DND-41 (cell line): ENCODE results near the gene KCNAB2.

ENCODE experiments used
- ATAC-seq: fragments of 200-7000 bp; cut with Tn5 transposase; 3 replicates; pipeline ENCODE4 v1.9.1; 2021; ENCODE audit warnings: low read depth; ENCODE audit not compliant: insufficient read depth
- DNase-seq: peaks from one replicate; pipeline ENCODE4 v3.0.0-alpha.2; 2020
- H2AFZ ChIP-seq: 2 replicates; pipeline ENCODE4 v1.6.0; 2012; ENCODE audit warnings: low read depth, low read length
- H3K27ac ChIP-seq: 2 replicates; pipeline ENCODE4 v1.5.1; 2012; ENCODE audit warnings: low read length, inconsistent platforms
- H3K27me3 ChIP-seq: fragments of 200-600 bp; sonication (generic); 2 replicates; pipeline ENCODE4 v1.6.0; 2012; ENCODE audit warnings: low read length, mild to moderate bottlenecking, inconsistent platforms; ENCODE audit not compliant: insufficient read depth, poor library complexity
- H3K36me3 ChIP-seq: 2 replicates; pipeline ENCODE4 v1.5.1; 2012; ENCODE audit warnings: low read length, inconsistent platforms; ENCODE audit not compliant: insufficient read depth
- H3K4me1 ChIP-seq: 2 replicates; pipeline ENCODE4 v1.5.1; 2012; ENCODE audit warnings: mild to moderate bottlenecking, low read length; ENCODE audit not compliant: insufficient read depth
- H3K4me2 ChIP-seq: 2 replicates; pipeline ENCODE4 v1.6.0; 2012; ENCODE audit warnings: mild to moderate bottlenecking, moderate library complexity, low read length, inconsistent platforms; ENCODE audit not compliant: insufficient read depth
- H3K4me3 ChIP-seq, 2 experiments: fragments of 200-600 bp in 1 of 2; shearing (Covaris generic) in 1 of 2; 2 replicates each; pipeline ENCODE4 v1.5.1; 2012 to 2016; ENCODE audit warnings: inconsistent platforms in 2 of 2, low read length in 2 of 2, mild to moderate bottlenecking in 2 of 2, low read depth in 1 of 2, moderate library complexity in 1 of 2
- H3K79me2 ChIP-seq: 2 replicates; pipeline ENCODE4 v1.6.0; 2012; ENCODE audit warnings: low read length, inconsistent platforms; ENCODE audit not compliant: insufficient read depth
- H3K9ac ChIP-seq: 2 replicates; pipeline ENCODE4 v1.6.0; 2012; ENCODE audit warnings: low read depth, mild to moderate bottlenecking, inconsistent platforms, low read length, moderate library complexity
- H3K9me3 ChIP-seq: 2 replicates; pipeline ENCODE4 v1.5.1; 2012; ENCODE audit warnings: low read length, moderate library complexity, mild to moderate bottlenecking, inconsistent platforms; ENCODE audit not compliant: insufficient read depth, severe bottlenecking
- H4K20me1 ChIP-seq: 2 replicates; pipeline ENCODE4 v1.6.0; 2012; ENCODE audit warnings: low read length; ENCODE audit not compliant: insufficient read depth
- CTCF ChIP-seq: IDR thresholded peaks from 2 replicates; pipeline ENCODE4 v1.5.1; 2012; ENCODE audit warnings: borderline replicate concordance, low read length, moderate library complexity, mild to moderate bottlenecking; ENCODE audit not compliant: poor library complexity, severe bottlenecking; ENCODE audit errors: extremely low read depth
- EZH2 ChIP-seq: IDR thresholded peaks from 3 replicates; pipeline ENCODE4 v1.6.1; 2012; ENCODE audit warnings: borderline replicate concordance, low read depth, mild to moderate bottlenecking, moderate library complexity, low read length, inconsistent platforms; ENCODE audit not compliant: severe bottlenecking

The KCNAB2 gene

GRCh38 chr1:6128276-6129081 is 82.8 kb downstream of the KCNAB2 start:
- ATAC-seq, result no peak
- TF ChIP-seq EZH2 (no peak), CTCF (no peak)

GRCh38 chr1:6129313-6129712 is 83.6 kb downstream of the KCNAB2 start:
- no peak overlapping the region for H3K4me2 ChIP-seq
- H3K79me2 ChIP-seq, result no peaks in the 10 kb centered on the region
- no peak for DNase-seq
- no peaks in the 10 kb centered on the region for H3K36me3 ChIP-seq
- H4K20me1 ChIP-seq, result no peaks in the 10 kb centered on the region; the same call in 1 of the 2 replicates
- peaks cover 11% of the 10 kb centered on the region for H3K9me3 ChIP-seq
- H3K4me1 ChIP-seq, result no peaks in the 10 kb centered on the region
- no peak overlapping the region for H2AFZ ChIP-seq
- H3K27me3 ChIP-seq, result no peaks in the 10 kb centered on the region
- no peak for ATAC-seq
- H3K27ac ChIP-seq, result no peak overlapping the region
- TF ChIP-seq EZH2 (no peak), CTCF (no peak)
- H3K9ac ChIP-seq, result no peak overlapping the region
- no peak overlapping the region for H3K4me3 ChIP-seq

More at GRCh38 chr1:6128276-6129081, 82.8 kb downstream of the KCNAB2 start:
- no peak overlapping the region for H3K4me3 ChIP-seq
- DNase-seq, result no peak
- H2AFZ ChIP-seq, result no peak overlapping the region
- no peak overlapping the region for H3K9ac ChIP-seq
- H3K4me2 ChIP-seq, result no peak overlapping the region
- H3K36me3 ChIP-seq, result no peaks in the 10 kb centered on the region
- H3K9me3 ChIP-seq, result peaks cover 11% of the 10 kb centered on the region
- H3K4me1 ChIP-seq, result no peaks in the 10 kb centered on the region
- no peaks in the 10 kb centered on the region for H3K79me2 ChIP-seq
- H3K27ac ChIP-seq, result no peak overlapping the region
- H4K20me1 ChIP-seq, result no peaks in the 10 kb centered on the region; the same call in 1 of the 2 replicates
- no peaks in the 10 kb centered on the region for H3K27me3 ChIP-seq

GRCh38 chr1:6130036-6130435 is 84.3 kb downstream of the KCNAB2 start:
- ATAC-seq (no peak), DNase-seq (no peak)
- no peak overlapping the region for H2AFZ ChIP-seq
- TF ChIP-seq CTCF (no peak), EZH2 (no peak)
- no peaks in the 10 kb centered on the region for H3K79me2 ChIP-seq
- H3K9ac ChIP-seq, result no peak overlapping the region
- H3K27ac ChIP-seq, result no peak overlapping the region
- no peaks in the 10 kb centered on the region; the same call in 1 of the 2 replicates for H4K20me1 ChIP-seq
- no peaks in the 10 kb centered on the region for H3K4me1 ChIP-seq
- H3K4me3 ChIP-seq, result no peak overlapping the region
- H3K27me3 ChIP-seq, result no peaks in the 10 kb centered on the region
- H3K36me3 ChIP-seq, result no peaks in the 10 kb centered on the region
- peaks cover 11% of the 10 kb centered on the region for H3K9me3 ChIP-seq
- no peak overlapping the region for H3K4me2 ChIP-seq
